K562 (cell line): ENCODE results near the gene TBC1D2B. TPM values are rescaled to one million over a fixed set of nuclear protein-coding genes. Genes with fewer than 3 reads are reported as not detected.

Experiments used
- ATAC-seq: fragments of 200-7000 bp; cut with Tn5 transposase; 3 replicates; pipeline ENCODE4 v1.9.1; 2020; ENCODE audit warnings: moderate library complexity
- BruUV-seq: library from RNA; stranded (reverse); fragments of 400-500 nt; replicated peaks from 2 replicates; lab custom pipeline; 2021; lab: Mats Ljungman, UMichigan
- CTCF ChIA-PET: fragments of 300-600 bp; formaldehyde crosslinking; extraction: SDS; loops from one replicate; lab custom pipeline; 2021; ENCODE audit warnings: low intra/inter-chr PET ratio; lab: Yijun Ruan, JAX
- POLR2A ChIA-PET: fragments of 300-600, 350-650 bp; sonication (Branson Sonifier 250); formaldehyde crosslinking; extraction: SDS; loops from one replicate; lab custom pipeline; 2021; ENCODE audit warnings: antibody characterized with exemption, inconsistent platforms; lab: Yijun Ruan, JAX
- DNase-seq, 4 experiments: peaks; one replicate each; pipeline versions ENCODE4 v3.0.0 to v3.0.0-alpha.2; 2011 to 2018; ENCODE audit warnings: low spot score in 3 of 4, mixed read lengths in 3 of 4; ENCODE audit errors: extremely low read depth in 1 of 4
- FAIRE-seq: peaks from 2 replicates; lab custom pipeline; 2011; peaks lifted over from hg19 to GRCh38; lab: Jason Lieb, UNC
- H2AFZ ChIP-seq: 2 replicates; pipeline ENCODE4 v1.6.0; 2011; ENCODE audit warnings: low read depth, low read length, control low read depth, inconsistent platforms
- H3K27ac ChIP-seq: fragments of 200-600 bp; 3 replicates; pipeline ENCODE4 v1.8.0; 2011; ENCODE audit warnings: low read depth, mild to moderate bottlenecking, control low read depth, inconsistent platforms, low read length, moderate library complexity, mixed read lengths; ENCODE audit errors: extremely low read depth
- H3K27me3 ChIP-seq, 2 experiments: fragments of 300-600 bp in 1 of 2; 2 replicates in 1 of 2; 3 replicates in 1 of 2; pipeline versions ENCODE4 v1.6.0 to v1.8.0; 2011; ENCODE audit warnings: inconsistent platforms in 2 of 2, low read length in 2 of 2, mild to moderate bottlenecking in 1 of 2, mixed read lengths in 1 of 2, moderate library complexity in 1 of 2; ENCODE audit not compliant: control insufficient read depth in 2 of 2, insufficient read depth in 2 of 2
- H3K36me3 ChIP-seq: fragments of 300-600 bp; 3 replicates; pipeline ENCODE4 v1.8.0; 2011; ENCODE audit warnings: mild to moderate bottlenecking, low read length, inconsistent platforms; ENCODE audit not compliant: control insufficient read depth, insufficient read depth
- H3K4me1 ChIP-seq, 2 experiments: fragments of 200-600 bp in 1 of 2; replicated peaks in 1 of 2; 2 replicates in 1 of 2; 3 replicates in 1 of 2; pipeline versions ENCODE4 v1.5.1 to v1.8.0; 2011; ENCODE audit warnings: inconsistent platforms in 2 of 2, low read length in 2 of 2, mild to moderate bottlenecking in 1 of 2, mixed read lengths in 1 of 2, moderate library complexity in 1 of 2; ENCODE audit not compliant: control insufficient read depth in 2 of 2, insufficient read depth in 2 of 2
- H3K4me2 ChIP-seq: 2 replicates; pipeline ENCODE4 v1.6.1; 2011; ENCODE audit warnings: low read length, control low read depth, inconsistent platforms, mixed read lengths; ENCODE audit not compliant: insufficient read depth
- H3K4me3 ChIP-seq: fragments of 200-600 bp; sonication (generic), shearing (Covaris generic); 2 replicates; pipeline ENCODE4 v1.5.1; 2016; ENCODE audit warnings: control low read depth, inconsistent platforms
- H3K79me2 ChIP-seq: fragments of 200-600 bp; 3 replicates; pipeline ENCODE4 v1.8.0; 2011; ENCODE audit warnings: low read length, inconsistent platforms; ENCODE audit not compliant: control insufficient read depth, insufficient read depth
- H3K9ac ChIP-seq, 2 experiments: 2 replicates each; pipeline versions ENCODE4 v1.6.0 to v1.6.1; 2011; ENCODE audit warnings: low read depth in 2 of 2, low read length in 2 of 2, control low read depth in 1 of 2, inconsistent platforms in 1 of 2, mild to moderate bottlenecking in 1 of 2, mixed read lengths in 1 of 2; ENCODE audit not compliant: insufficient read depth in 1 of 2
- H3K9me1 ChIP-seq: one replicate; pipeline ENCODE4 v1.6.0; 2011; ENCODE audit warnings: inconsistent platforms, mild to moderate bottlenecking, low read length, moderate library complexity; ENCODE audit not compliant: control insufficient read depth, insufficient read depth
- H3K9me3 ChIP-seq: replicated peaks from 2 replicates; pipeline ENCODE4 v1.5.1; 2011; ENCODE audit warnings: low read depth, low read length, inconsistent platforms; ENCODE audit not compliant: control insufficient read depth, insufficient read depth
- H4K20me1 ChIP-seq: replicated peaks from 2 replicates; pipeline ENCODE4 v1.6.1; 2011; ENCODE audit warnings: low read length, inconsistent platforms, mixed read lengths; ENCODE audit not compliant: control insufficient read depth, insufficient read depth
- BACH1 ChIP-seq: fragments of 200-800 bp; sonication (Bioruptor generic); IDR thresholded peaks from 2 replicates; pipeline ENCODE4 v1.6.1; 2016; ENCODE audit warnings: missing genetic modification characterization, missing compliant biosample characterization
- FOXK1 ChIP-seq: sonication (generic); formaldehyde crosslinking; IDR thresholded peaks from 2 replicates; pipeline ENCODE4 v1.8.0; 2022; ENCODE audit warnings: missing genetic modification reagents, mild to moderate bottlenecking, borderline replicate concordance
- HSF4 ChIP-seq: fragments of 250-450 bp; sonication (Bioruptor Pico); IDR thresholded peaks from 2 replicates; pipeline ENCODE4 v2.1.2; 2022; ENCODE audit warnings: mild to moderate bottlenecking, moderate library complexity, borderline replicate concordance
- NR2C1 ChIP-seq, 2 experiments: fragments of 450-650 bp; IDR thresholded peaks; 2 replicates each; pipeline ENCODE4 v1.6.1; 2017; ENCODE audit warnings: mild to moderate bottlenecking in 2 of 2, antibody characterized with exemption in 1 of 2, inconsistent platforms in 1 of 2, missing compliant biosample characterization in 1 of 2, missing genetic modification characterization in 1 of 2
- ZBTB1 ChIP-seq: sonication (generic); formaldehyde crosslinking; IDR thresholded peaks from 2 replicates; pipeline ENCODE4 v1.8.1; 2023; ENCODE audit warnings: missing genetic modification reagents, low read depth, mild to moderate bottlenecking, borderline replicate concordance
- ZNF316 ChIP-seq: fragments of 450-650 bp; IDR thresholded peaks from 2 replicates; pipeline ENCODE4 v1.6.1; 2016
- WGBS: fragments of 100-300 bp; shearing (Covaris generic); methylation state at CpG from one replicate; pipeline ENCODE4 v1.1.6; 2016; ENCODE audit warnings: low coverage, mixed read lengths; ENCODE audit not compliant: insufficient coverage; ENCODE audit errors: missing lambda C conversion rate; 5-methylcytosine and 5-hydroxymethylcytosine counted together
- in situ Hi-C: fragments of 300-500 bp; cut with MboI; formaldehyde crosslinking; loops from 4 replicates; pipeline ENCODE4 v1.15.0; 2018; ENCODE audit warnings: inconsistent platforms, mixed read lengths
- intact Hi-C: fragments of 100-400 bp; cut with micrococcal nuclease; formaldehyde crosslinking; loops from 2 replicates; pipeline ENCODE4 v1.14.2; 2022
- polyA plus RNA-seq, 8 experiments: library from polyadenylated mRNA; depleted of rRNA in 4 of 8; stranded (reverse) in 5 of 8; unstranded in 3 of 8; fragments of >200 nt; fragmentation: Nextera tagmentation in 2 of 8; fragmentation: Illumina TruSeq in 1 of 8; extraction: Ambion mirVana in 2 of 8; extraction: Trizol in 1 of 8; gene quantifications; 2 replicates each; pipeline versions ENCODE4 v1.2.1 to v1.2.3, GENCODE V29; 2011 to 2014; ENCODE audit warnings: inconsistent platforms in 1 of 8, missing spikeins in 1 of 8
- total RNA-seq, 7 experiments: library from RNA; depleted of rRNA in 6 of 7; stranded (reverse); fragments of >200 nt in 6 of 7; fragmentation: Illumina TruSeq in 2 of 7; extraction: Trizol in 2 of 7; gene quantifications; 2 replicates each; pipeline versions ENCODE4 v1.2.1 to v1.2.3, GENCODE V29; 2011 to 2021; ENCODE audit warnings: low replicate concordance in 1 of 7
- TF ChIP-seq, protein P1 (sequence below): sonication (generic); formaldehyde crosslinking; IDR thresholded peaks from 2 replicates; pipeline ENCODE4 v1.8.1; 2022; ENCODE audit warnings: missing genetic modification reagents
- TF ChIP-seq, protein P2 (sequence below): fragments of 450-650 bp; IDR thresholded peaks from 2 replicates; pipeline ENCODE4 v1.6.1; 2017; ENCODE audit warnings: mild to moderate bottlenecking, moderate library complexity
- TF ChIP-seq, protein P3 (sequence below): fragments of 250-450 bp; sonication (Bioruptor Pico); IDR thresholded peaks from 2 replicates; pipeline ENCODE4 v1.8.0; 2022; ENCODE audit warnings: inconsistent platforms
- TF ChIP-seq, protein P4 (sequence below): sonication (generic); formaldehyde crosslinking; IDR thresholded peaks from 2 replicates; pipeline ENCODE4 v1.8.1; 2023; ENCODE audit warnings: missing genetic modification reagents, mild to moderate bottlenecking, borderline replicate concordance

Gene TBC1D2B
- total and polyA plus RNA-seq, 9 of the 15 experiments (the other 6 are each of a cell fraction or from before 2014, with no cell fraction given) = 0.15 to 16.3 (median 8.9) TPM

DNA sequence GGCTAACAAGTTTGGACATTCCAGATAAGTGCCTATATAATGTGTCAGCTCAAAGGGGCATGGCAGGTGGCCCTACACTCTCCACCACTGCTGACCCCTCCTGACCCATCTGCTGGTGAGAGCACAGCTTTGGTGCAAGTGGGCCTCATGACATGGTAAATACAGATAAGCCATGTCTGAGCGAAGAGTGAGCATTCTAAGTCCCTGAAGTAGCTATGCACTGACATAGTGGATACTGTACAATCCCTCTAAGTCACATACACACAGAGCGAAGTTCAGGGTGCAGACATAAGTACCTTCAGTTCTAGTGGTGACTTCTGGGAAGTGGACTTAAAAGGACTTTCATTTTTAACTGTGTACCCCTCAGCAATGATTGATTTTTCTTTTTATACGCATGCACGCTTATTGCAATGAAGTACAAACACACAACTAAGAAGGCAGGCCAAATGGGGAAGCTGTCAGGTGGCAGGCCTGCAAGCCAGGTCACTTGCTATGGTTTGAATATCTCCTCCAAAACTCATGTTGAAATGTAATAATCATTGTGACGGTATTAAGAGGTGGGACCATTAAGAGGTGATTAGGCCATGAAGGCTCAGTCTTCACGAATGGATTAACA is 41.5 kb downstream of the TBC1D2B start (continued):
- TF ChIP-seq, protein P1, sequence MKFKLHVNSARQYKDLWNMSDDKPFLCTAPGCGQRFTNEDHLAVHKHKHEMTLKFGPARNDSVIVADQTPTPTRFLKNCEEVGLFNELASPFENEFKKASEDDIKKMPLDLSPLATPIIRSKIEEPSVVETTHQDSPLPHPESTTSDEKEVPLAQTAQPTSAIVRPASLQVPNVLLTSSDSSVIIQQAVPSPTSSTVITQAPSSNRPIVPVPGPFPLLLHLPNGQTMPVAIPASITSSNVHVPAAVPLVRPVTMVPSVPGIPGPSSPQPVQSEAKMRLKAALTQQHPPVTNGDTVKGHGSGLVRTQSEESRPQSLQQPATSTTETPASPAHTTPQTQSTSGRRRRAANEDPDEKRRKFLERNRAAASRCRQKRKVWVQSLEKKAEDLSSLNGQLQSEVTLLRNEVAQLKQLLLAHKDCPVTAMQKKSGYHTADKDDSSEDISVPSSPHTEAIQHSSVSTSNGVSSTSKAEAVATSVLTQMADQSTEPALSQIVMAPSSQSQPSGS (CRISPR knock-in tag) = no peak
- TF ChIP-seq NR2C1 (IDR thresholded peaks at IDR 0.05) (no peak), NR2C1 (tag; IDR thresholded peaks at IDR 0.05) (0 out of 2 replicates have a peak, but pooled peaks have one; percentile 29), HSF4 (CRISPR knock-in tag) (no peak), BACH1 (no peak), FOXK1 (CRISPR knock-in tag) (no peak)
- TF ChIP-seq, protein P2, sequence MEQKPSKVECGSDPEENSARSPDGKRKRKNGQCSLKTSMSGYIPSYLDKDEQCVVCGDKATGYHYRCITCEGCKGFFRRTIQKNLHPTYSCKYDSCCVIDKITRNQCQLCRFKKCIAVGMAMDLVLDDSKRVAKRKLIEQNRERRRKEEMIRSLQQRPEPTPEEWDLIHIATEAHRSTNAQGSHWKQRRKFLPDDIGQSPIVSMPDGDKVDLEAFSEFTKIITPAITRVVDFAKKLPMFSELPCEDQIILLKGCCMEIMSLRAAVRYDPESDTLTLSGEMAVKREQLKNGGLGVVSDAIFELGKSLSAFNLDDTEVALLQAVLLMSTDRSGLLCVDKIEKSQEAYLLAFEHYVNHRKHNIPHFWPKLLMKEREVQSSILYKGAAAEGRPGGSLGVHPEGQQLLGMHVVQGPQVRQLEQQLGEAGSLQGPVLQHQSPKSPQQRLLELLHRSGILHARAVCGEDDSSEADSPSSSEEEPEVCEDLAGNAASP = no peak

DNA sequence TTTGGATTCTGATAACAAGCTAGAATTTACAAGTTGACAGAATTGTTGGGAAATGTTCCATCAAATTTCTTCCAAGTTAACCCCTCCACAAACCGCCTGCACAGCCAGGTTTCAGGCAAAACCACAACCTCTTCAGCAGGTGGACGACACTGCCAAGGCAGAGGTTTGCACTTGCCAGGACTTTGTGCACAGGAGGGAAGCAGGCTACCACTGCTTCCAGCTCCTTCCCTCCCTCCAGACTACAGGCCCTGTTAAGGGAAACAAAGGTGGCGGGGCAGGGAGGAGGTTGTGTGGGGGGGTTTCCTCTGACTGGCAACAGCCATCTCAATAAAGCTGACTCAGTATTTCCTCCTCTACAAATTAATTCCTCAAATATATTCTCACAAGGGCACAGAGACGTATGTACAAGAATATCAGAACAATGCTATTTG is 42.2 kb downstream of the TBC1D2B start:
- peaks cover 0 to 24% of the 10 kb centered on the region in 2 experiments; a peak in 4 of 5 replicates for H3K4me1 ChIP-seq
- peak; percentile 17; the same call in 2 of the 3 replicates for ATAC-seq
- DNase-seq = no peak
- POLR2A ChIA-PET = interaction anchor here (0.5 to 1.8 kb wide), 4 partner anchors 10 to 335 kb away, joined by 3 to 5 read pairs (median 3); no protein-coding TSS in a partner anchor
- 0 out of 2 replicates have a peak, but pooled peaks cover 7% of the 10 kb centered on the region for H4K20me1 ChIP-seq
- CTCF ChIA-PET = no interaction called here
- intact Hi-C loops (no loop called here), in situ Hi-C loops (no loop called here)
- no peak overlapping the region for H3K4me2 ChIP-seq
- FAIRE-seq = no peak
- no peaks in the 10 kb centered on the region for H3K9me1 ChIP-seq
- H3K79me2 ChIP-seq = no peaks in the 10 kb centered on the region
- H3K9ac ChIP-seq = no peak overlapping the region
- H3K9me3 ChIP-seq = no peaks in the 10 kb centered on the region
- 50% methylated on average over 4 of the region's 4 CpGs for WGBS
- no peaks in the 10 kb centered on the region for H3K27me3 ChIP-seq
- BruUV-seq = no TSS peak
- H3K36me3 ChIP-seq = no peaks in the 10 kb centered on the region; the same call in 2 of the 3 replicates
- no peak overlapping the region for H2AFZ ChIP-seq
- H3K27ac ChIP-seq = no peak overlapping the region
- no peak overlapping the region for H3K4me3 ChIP-seq
- TF ChIP-seq ZBTB1 (CRISPR knock-in tag) = no peak
- TF ChIP-seq, protein P3, sequence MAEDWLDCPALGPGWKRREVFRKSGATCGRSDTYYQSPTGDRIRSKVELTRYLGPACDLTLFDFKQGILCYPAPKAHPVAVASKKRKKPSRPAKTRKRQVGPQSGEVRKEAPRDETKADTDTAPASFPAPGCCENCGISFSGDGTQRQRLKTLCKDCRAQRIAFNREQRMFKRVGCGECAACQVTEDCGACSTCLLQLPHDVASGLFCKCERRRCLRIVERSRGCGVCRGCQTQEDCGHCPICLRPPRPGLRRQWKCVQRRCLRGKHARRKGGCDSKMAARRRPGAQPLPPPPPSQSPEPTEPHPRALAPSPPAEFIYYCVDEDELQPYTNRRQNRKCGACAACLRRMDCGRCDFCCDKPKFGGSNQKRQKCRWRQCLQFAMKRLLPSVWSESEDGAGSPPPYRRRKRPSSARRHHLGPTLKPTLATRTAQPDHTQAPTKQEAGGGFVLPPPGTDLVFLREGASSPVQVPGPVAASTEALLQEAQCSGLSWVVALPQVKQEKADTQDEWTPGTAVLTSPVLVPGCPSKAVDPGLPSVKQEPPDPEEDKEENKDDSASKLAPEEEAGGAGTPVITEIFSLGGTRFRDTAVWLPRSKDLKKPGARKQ (CRISPR knock-in tag) = no peak
- TF ChIP-seq ZNF316 = peak; percentile 94
- TF ChIP-seq, protein P4, sequence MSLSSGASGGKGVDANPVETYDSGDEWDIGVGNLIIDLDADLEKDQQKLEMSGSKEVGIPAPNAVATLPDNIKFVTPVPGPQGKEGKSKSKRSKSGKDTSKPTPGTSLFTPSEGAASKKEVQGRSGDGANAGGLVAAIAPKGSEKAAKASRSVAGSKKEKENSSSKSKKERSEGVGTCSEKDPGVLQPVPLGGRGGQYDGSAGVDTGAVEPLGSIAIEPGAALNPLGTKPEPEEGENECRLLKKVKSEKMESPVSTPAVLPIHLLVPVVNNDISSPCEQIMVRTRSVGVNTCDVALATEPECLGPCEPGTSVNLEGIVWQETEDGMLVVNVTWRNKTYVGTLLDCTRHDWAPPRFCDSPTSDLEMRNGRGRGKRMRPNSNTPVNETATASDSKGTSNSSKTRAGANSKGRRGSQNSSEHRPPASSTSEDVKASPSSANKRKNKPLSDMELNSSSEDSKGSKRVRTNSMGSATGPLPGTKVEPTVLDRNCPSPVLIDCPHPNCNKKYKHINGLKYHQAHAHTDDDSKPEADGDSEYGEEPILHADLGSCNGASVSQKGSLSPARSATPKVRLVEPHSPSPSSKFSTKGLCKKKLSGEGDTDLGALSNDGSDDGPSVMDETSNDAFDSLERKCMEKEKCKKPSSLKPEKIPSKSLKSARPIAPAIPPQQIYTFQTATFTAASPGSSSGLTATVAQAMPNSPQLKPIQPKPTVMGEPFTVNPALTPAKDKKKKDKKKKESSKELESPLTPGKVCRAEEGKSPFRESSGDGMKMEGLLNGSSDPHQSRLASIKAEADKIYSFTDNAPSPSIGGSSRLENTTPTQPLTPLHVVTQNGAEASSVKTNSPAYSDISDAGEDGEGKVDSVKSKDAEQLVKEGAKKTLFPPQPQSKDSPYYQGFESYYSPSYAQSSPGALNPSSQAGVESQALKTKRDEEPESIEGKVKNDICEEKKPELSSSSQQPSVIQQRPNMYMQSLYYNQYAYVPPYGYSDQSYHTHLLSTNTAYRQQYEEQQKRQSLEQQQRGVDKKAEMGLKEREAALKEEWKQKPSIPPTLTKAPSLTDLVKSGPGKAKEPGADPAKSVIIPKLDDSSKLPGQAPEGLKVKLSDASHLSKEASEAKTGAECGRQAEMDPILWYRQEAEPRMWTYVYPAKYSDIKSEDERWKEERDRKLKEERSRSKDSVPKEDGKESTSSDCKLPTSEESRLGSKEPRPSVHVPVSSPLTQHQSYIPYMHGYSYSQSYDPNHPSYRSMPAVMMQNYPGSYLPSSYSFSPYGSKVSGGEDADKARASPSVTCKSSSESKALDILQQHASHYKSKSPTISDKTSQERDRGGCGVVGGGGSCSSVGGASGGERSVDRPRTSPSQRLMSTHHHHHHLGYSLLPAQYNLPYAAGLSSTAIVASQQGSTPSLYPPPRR (CRISPR knock-in tag) = no peak
